H9 (cell line): ENCODE data around the gene DLEC1. TPM values are rescaled to one million over a fixed set of nuclear protein-coding genes. Genes with fewer than 3 reads are reported as not detected.

Source experiments
- DNase-seq: peaks from one replicate; pipeline ENCODE4 v3.0.0-alpha.2; 2017
- H2AFZ ChIP-seq: one replicate; pipeline ENCODE4 v1.6.1; 2013; ENCODE audit warnings: mild to moderate bottlenecking, low read length, control low read depth, moderate library complexity
- H2AK5ac ChIP-seq: 2 replicates; pipeline ENCODE4 v1.6.1; 2013; ENCODE audit warnings: low read length, control low read depth, mixed read lengths; ENCODE audit not compliant: insufficient read length
- H2BK120ac ChIP-seq: one replicate; pipeline ENCODE4 v1.6.1; 2013; ENCODE audit warnings: low read depth, mild to moderate bottlenecking, low read length, control low read depth, inconsistent platforms; ENCODE audit not compliant: poor library complexity, severe bottlenecking
- H2BK12ac ChIP-seq: 2 replicates; pipeline ENCODE4 v1.6.1; 2013; ENCODE audit warnings: low read length, control low read depth, mixed read lengths, low read depth; ENCODE audit not compliant: insufficient read length
- H2BK15ac ChIP-seq: 2 replicates; pipeline ENCODE4 v1.6.1; 2013; ENCODE audit warnings: low read depth, low read length, control low read depth
- H2BK20ac ChIP-seq: one replicate; pipeline ENCODE4 v1.6.1; 2013; ENCODE audit warnings: low read depth, mild to moderate bottlenecking, low read length, control low read depth, inconsistent platforms; ENCODE audit not compliant: poor library complexity, severe bottlenecking
- H2BK5ac ChIP-seq: 2 replicates; pipeline ENCODE4 v1.6.1; 2013; ENCODE audit warnings: low read length, control low read depth, mixed read lengths; ENCODE audit not compliant: insufficient read length
- H3K14ac ChIP-seq: 2 replicates; pipeline ENCODE4 v1.6.1; 2013; ENCODE audit warnings: low read length, control low read depth; ENCODE audit not compliant: insufficient read depth
- H3K18ac ChIP-seq: 2 replicates; pipeline ENCODE4 v1.6.1; 2013; ENCODE audit warnings: low read depth, mild to moderate bottlenecking, mixed read lengths, low read length, control low read depth; ENCODE audit not compliant: insufficient read length
- H3K23ac ChIP-seq: 2 replicates; pipeline ENCODE4 v1.6.1; 2013; ENCODE audit warnings: low read length, control low read depth, mixed read lengths, low read depth; ENCODE audit not compliant: insufficient read length
- H3K23me2 ChIP-seq: 2 replicates; pipeline ENCODE4 v1.6.1; 2013; ENCODE audit warnings: low read depth, mild to moderate bottlenecking, mixed read lengths, low read length, control low read depth; ENCODE audit not compliant: insufficient read length, poor library complexity, severe bottlenecking
- H3K27ac ChIP-seq: 2 replicates; pipeline ENCODE4 v1.5.1; 2013; ENCODE audit warnings: low read length, control low read depth, mixed read lengths, low read depth; ENCODE audit not compliant: insufficient read length
- H3K27me3 ChIP-seq: 2 replicates; pipeline ENCODE4 v1.6.1; 2013; ENCODE audit warnings: low read length, control low read depth, inconsistent platforms; ENCODE audit not compliant: insufficient read depth
- H3K4ac ChIP-seq: 2 replicates; pipeline ENCODE4 v1.6.1; 2013; ENCODE audit warnings: low read depth, mild to moderate bottlenecking, control low read depth, inconsistent platforms, low read length, moderate library complexity
- H3K4me1 ChIP-seq: 2 replicates; pipeline ENCODE4 v1.6.1; 2013; ENCODE audit warnings: low read length, control low read depth, inconsistent platforms; ENCODE audit not compliant: insufficient read depth
- H3K4me2 ChIP-seq: 2 replicates; pipeline ENCODE4 v1.6.1; 2013; ENCODE audit warnings: low read length, control low read depth, mixed read lengths; ENCODE audit not compliant: insufficient read length, insufficient read depth
- H3K56ac ChIP-seq: 2 replicates; pipeline ENCODE4 v1.6.1; 2013; ENCODE audit warnings: low read depth, mild to moderate bottlenecking, mixed read lengths, low read length, control low read depth; ENCODE audit not compliant: insufficient read length
- H3K79me1 ChIP-seq: 2 replicates; pipeline ENCODE4 v1.6.1; 2013; ENCODE audit warnings: low read depth, mild to moderate bottlenecking, moderate library complexity, low read length, control low read depth, inconsistent platforms; ENCODE audit not compliant: insufficient read depth, poor library complexity, severe bottlenecking
- H3K79me2 ChIP-seq: 2 replicates; pipeline ENCODE4 v1.6.1; 2013; ENCODE audit warnings: low read length, control low read depth, inconsistent platforms; ENCODE audit not compliant: insufficient read depth
- H3K9ac ChIP-seq: 2 replicates; pipeline ENCODE4 v1.6.1; 2013; ENCODE audit warnings: low read length, control low read depth, mixed read lengths; ENCODE audit not compliant: insufficient read length; ENCODE audit errors: extremely low read depth
- H3K9me3 ChIP-seq: one replicate; pipeline ENCODE4 v1.6.1; 2013; ENCODE audit warnings: low read depth, low read length, inconsistent platforms; ENCODE audit not compliant: control insufficient read depth
- H3T11ph ChIP-seq: one replicate; pipeline ENCODE4 v1.6.1; 2013; ENCODE audit warnings: mild to moderate bottlenecking, low read length, control low read depth, inconsistent platforms
- H4K20me1 ChIP-seq: one replicate; pipeline ENCODE4 v1.6.1; 2013; ENCODE audit not compliant: control insufficient read depth, insufficient read length, insufficient read depth
- H4K5ac ChIP-seq: 2 replicates; pipeline ENCODE4 v1.6.1; 2013; ENCODE audit warnings: low read depth, mild to moderate bottlenecking, mixed read lengths, low read length, control low read depth; ENCODE audit not compliant: insufficient read length
- H4K8ac ChIP-seq: replicated peaks from 2 replicates; pipeline ENCODE4 v1.6.1; 2013; ENCODE audit warnings: low read length, control low read depth, mixed read lengths, low read depth; ENCODE audit not compliant: insufficient read length
- H4K91ac ChIP-seq: 2 replicates; pipeline ENCODE4 v1.6.1; 2013; ENCODE audit warnings: low read depth, mild to moderate bottlenecking, moderate library complexity, mixed read lengths, low read length, control low read depth; ENCODE audit not compliant: insufficient read length
- H3K27ac Mint-ChIP-seq, 3 experiments: 2 replicates in 2 of 3; 3 replicates in 1 of 3; pipeline ENCODE4 v1.8.0; 2020 to 2021; ENCODE audit warnings: mixed read lengths in 3 of 3, mild to moderate bottlenecking in 1 of 3, moderate library complexity in 1 of 3
- H3K27me3 Mint-ChIP-seq: 2 replicates; pipeline ENCODE4 v1.8.0; 2021; ENCODE audit warnings: low read depth, mild to moderate bottlenecking, moderate library complexity, mixed read lengths
- H3K36me3 Mint-ChIP-seq, 3 experiments: 2 replicates in 2 of 3; 3 replicates in 1 of 3; pipeline ENCODE4 v1.8.0; 2020 to 2021; ENCODE audit warnings: low read depth in 3 of 3, mixed read lengths in 3 of 3; ENCODE audit not compliant: insufficient read depth in 1 of 3
- H3K4me1 Mint-ChIP-seq, 2 experiments: 2 replicates each; pipeline ENCODE4 v1.8.0; 2020; ENCODE audit warnings: mixed read lengths in 2 of 2
- H3K4me3 Mint-ChIP-seq, 2 experiments: 2 replicates in 1 of 2; 3 replicates in 1 of 2; pipeline ENCODE4 v1.8.0; 2020 to 2021; ENCODE audit warnings: mild to moderate bottlenecking in 2 of 2, mixed read lengths in 2 of 2, moderate library complexity in 1 of 2
- H3K9me3 Mint-ChIP-seq, 2 experiments: 2 replicates in 1 of 2; 3 replicates in 1 of 2; pipeline ENCODE4 v1.8.0; 2020; ENCODE audit warnings: mild to moderate bottlenecking in 2 of 2, mixed read lengths in 2 of 2, moderate library complexity in 1 of 2
- CTCF ChIP-seq: fragments of 200-600 bp; sonication (generic); conservative IDR thresholded peaks from 3 replicates; pipeline ENCODE4 v1.8.0; 2021; ENCODE audit warnings: antibody characterized with exemption, mild to moderate bottlenecking
- WGBS: extraction: QIAGEN DNeasy Blood & Tissue Kit; methylation state at CpG from one replicate; pipeline ENCODE4 v1.1.7; 2013; ENCODE audit warnings: missing lambda C conversion rate, low lambda C conversion rate, mixed read lengths; ENCODE audit not compliant: insufficient read length; ENCODE audit errors: extremely low coverage; 5-methylcytosine and 5-hydroxymethylcytosine counted together
- total RNA-seq: library from RNA; stranded (reverse); gene quantifications from 2 replicates; pipeline ENCODE4 v1.2.1, GENCODE V29; 2021

Gene DLEC1
- total RNA-seq, 1 experiment from 2014 or later: 2.1 TPM

DNA sequence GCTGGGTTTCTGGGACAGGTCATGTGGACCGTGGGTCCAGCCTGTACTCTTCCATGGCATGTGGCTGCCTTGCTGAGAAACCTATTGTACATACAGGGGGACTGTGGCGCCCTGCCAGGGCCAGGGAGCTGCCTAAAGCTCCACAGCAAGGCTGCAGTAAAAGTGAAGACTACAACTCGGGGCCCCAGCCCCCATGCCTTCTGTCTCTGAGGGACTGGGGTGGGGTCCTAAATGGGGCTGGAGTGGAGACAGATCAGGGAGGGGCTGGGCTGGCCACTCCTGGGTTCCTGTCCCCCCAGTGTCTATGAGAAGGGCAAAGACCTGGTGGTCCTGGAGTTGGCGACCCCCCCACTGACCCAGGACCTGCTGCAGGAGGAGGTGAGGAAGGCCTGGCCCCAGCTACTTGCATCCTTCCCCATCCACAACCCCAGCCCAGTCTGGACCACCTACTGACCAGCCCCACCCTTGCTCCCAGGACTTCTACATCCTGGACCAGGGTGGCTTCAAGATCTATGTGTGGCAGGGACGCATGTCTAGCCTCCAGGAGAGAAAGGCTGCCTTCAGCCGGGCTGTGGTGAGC lies 41.1 kb upstream of the DLEC1 start:
- Histone ChIP-seq H3K23me2 (no peaks in the 10 kb centered on the region), H3T11ph (no peak overlapping the region), H3K23ac (no peak overlapping the region), H3K4me1 (peaks cover 2% of the 10 kb centered on the region; the same call in 1 of the 2 replicates), H3K18ac (no peak overlapping the region), H2BK12ac (no peak overlapping the region), H3K9me3 (no peaks in the 10 kb centered on the region), H4K8ac (no peak overlapping the region), H2BK20ac (no peak overlapping the region), H3K27me3 (no peaks in the 10 kb centered on the region; the same call in 1 of the 2 replicates), H3K4me2 (no peak overlapping the region), H3K27ac (no peak overlapping the region), H4K91ac (no peak overlapping the region), H3K56ac (no peak overlapping the region), H2AK5ac (no peak overlapping the region), H2BK120ac (no peak overlapping the region), H3K79me1 (no peaks in the 10 kb centered on the region), H3K14ac (no peak overlapping the region), H3K79me2 (no peaks in the 10 kb centered on the region), H2AFZ (no peak overlapping the region), H2BK5ac (no peak overlapping the region), H4K20me1 (no peaks in the 10 kb centered on the region), H3K9ac (no peak overlapping the region), H3K4ac (no peak overlapping the region), H2BK15ac (no peak overlapping the region), H4K5ac (no peak overlapping the region)
- Mint-ChIP-seq H3K27me3 (peaks cover 14% of the 10 kb centered on the region), H3K9me3 (no peaks in the 10 kb centered on the region; a peak in 1 of 5 replicates), H3K27ac (no peak overlapping the region), H3K4me1 (peaks cover 16 to 34% of the 10 kb centered on the region in 2 experiments), H3K36me3 (peaks cover 0 to 4% (median 2%) of the 10 kb centered on the region in 3 experiments; a peak in 3 of 7 replicates), H3K4me3 (peak overlapping the region in 1 of 2 experiments; percentile 76; a peak in 2 of 5 replicates)
- TF ChIP-seq CTCF: no peak
- no CpG with 5 or more reads among the region's 6 CpGs for WGBS
- DNase-seq: no peak
